Measurements from ENCODE around the gene FLCN. TPM values are rescaled to one million over a fixed set of nuclear protein-coding genes. Genes with fewer than 3 reads are reported as not detected.
"Not testable (repeated sequence)": the region's sequence is repeated elsewhere in the genome, so short reads cannot be mapped to it uniquely, and the experiment has no call there.

Gene FLCN
- total and polyA plus RNA-seq, 5 donors = 22.9 to 55.7 (median 30.7) TPM

GRCh38 chr17:17258011-17258410 is 21.0 kb upstream of the FLCN start:
- no peaks in the 10 kb centered on the region for H3K9me3 ChIP-seq (ENCODE audit: control insufficient read depth, low read length)
- no peaks in the 10 kb centered on the region for H3K4me1 ChIP-seq (ENCODE audit: control insufficient read depth, insufficient read depth, low read length)
- WGBS = 91% methylated on average over 7 of the region's 7 CpGs
- no peak overlapping the region for H3K4me3 ChIP-seq (ENCODE audit: low read length)
- intact Hi-C loops (cut with DNase I) = no loop called here
- H3K27ac ChIP-seq (ENCODE audit: low read length) = no peak overlapping the region
- H3K27me3 ChIP-seq (ENCODE audit: control insufficient read depth, insufficient read depth) = no peaks in the 10 kb centered on the region
- DNase-seq (no peak), ATAC-seq (no peak)

DNA sequence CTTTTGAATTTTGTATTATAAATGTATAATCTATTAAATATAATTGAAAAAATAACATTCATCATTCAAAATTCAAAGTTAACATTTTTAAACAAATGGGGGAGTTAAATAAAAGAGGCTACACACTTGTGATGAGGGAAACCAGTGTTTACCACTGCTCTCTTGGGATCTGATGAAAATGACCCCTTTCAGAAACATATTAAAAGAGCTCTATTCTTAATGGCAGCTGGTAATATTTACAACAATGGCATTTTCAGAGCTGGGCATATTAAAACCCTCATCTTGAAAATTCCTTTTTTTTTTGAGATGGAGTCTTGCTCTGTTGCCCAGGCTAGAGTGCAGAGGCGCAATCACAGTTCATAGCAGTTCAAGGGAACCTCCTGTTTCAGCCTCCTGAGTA is 19.3 kb upstream of the FLCN start:
- no peaks in the 10 kb centered on the region for H3K27me3 ChIP-seq (ENCODE audit: control insufficient read depth, insufficient read depth)
- WGBS = 96% methylated on average over 1 of the region's 1 CpG
- no peak overlapping the region for H3K27ac ChIP-seq (ENCODE audit: low read length)
- no peaks in the 10 kb centered on the region for H3K9me3 ChIP-seq (ENCODE audit: control insufficient read depth, low read length)
- H3K4me1 ChIP-seq (ENCODE audit: control insufficient read depth, insufficient read depth, low read length) = peaks cover 3% of the 10 kb centered on the region
- ATAC-seq (no peak), DNase-seq (no peak)
- intact Hi-C loops (cut with DNase I) = no loop called here
- no peak overlapping the region for H3K4me3 ChIP-seq (ENCODE audit: low read length)

DNA sequence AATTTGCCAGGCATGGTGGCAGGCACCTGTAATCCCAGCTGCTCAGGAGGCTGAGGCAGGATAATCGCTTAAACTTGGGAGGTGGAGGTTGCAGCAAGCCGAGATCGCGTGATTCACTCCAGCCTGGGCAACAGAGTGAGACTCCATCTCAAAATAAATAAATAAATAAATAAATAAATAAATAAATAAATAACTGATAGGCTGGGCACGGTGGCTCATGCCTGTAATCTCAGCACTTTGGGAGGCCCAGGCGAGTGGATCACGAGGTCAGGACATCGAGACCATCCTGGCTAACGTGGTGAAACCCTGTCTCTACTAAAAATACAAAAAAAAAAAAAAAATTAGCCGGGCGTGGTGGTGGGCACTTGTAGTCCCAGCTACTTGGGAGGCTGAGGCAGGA is 18.7 kb upstream of the FLCN start:
- H3K9me3 ChIP-seq (ENCODE audit: control insufficient read depth, low read length); H3K27ac ChIP-seq (ENCODE audit: low read length); H3K27me3 ChIP-seq (ENCODE audit: control insufficient read depth, insufficient read depth); intact Hi-C loops (cut with DNase I); ATAC-seq; H3K4me3 ChIP-seq (ENCODE audit: low read length); H3K4me1 ChIP-seq (ENCODE audit: control insufficient read depth, insufficient read depth, low read length); DNase-seq: not testable (repeated sequence)
- 94% methylated on average over 11 of the region's 11 CpGs for WGBS

GRCh38 chr17:17254036-17254435 is 17.1 kb upstream of the FLCN start:
- Histone ChIP-seq H3K4me3 (ENCODE audit: low read length) (no peak overlapping the region), H3K27ac (ENCODE audit: low read length) (no peak overlapping the region), H3K27me3 (ENCODE audit: control insufficient read depth, insufficient read depth) (no peaks in the 10 kb centered on the region), H3K9me3 (ENCODE audit: control insufficient read depth, low read length) (no peaks in the 10 kb centered on the region), H3K4me1 (ENCODE audit: control insufficient read depth, insufficient read depth, low read length) (peaks cover 3% of the 10 kb centered on the region)
- intact Hi-C loops (cut with DNase I) = no loop called here
- DNase-seq = no peak
- no peak for ATAC-seq
- WGBS = 83% methylated on average over 3 of the region's 3 CpGs

GRCh38 chr17:17253406-17253805 is 16.4 kb upstream of the FLCN start:
- ATAC-seq (no peak), DNase-seq (no peak)
- Histone ChIP-seq H3K4me1 (ENCODE audit: control insufficient read depth, insufficient read depth, low read length) (peaks cover 3% of the 10 kb centered on the region), H3K27me3 (ENCODE audit: control insufficient read depth, insufficient read depth) (no peaks in the 10 kb centered on the region), H3K4me3 (ENCODE audit: low read length) (no peak overlapping the region), H3K9me3 (ENCODE audit: control insufficient read depth, low read length) (no peaks in the 10 kb centered on the region), H3K27ac (ENCODE audit: low read length) (no peak overlapping the region)
- intact Hi-C loops (cut with DNase I) = no loop called here
- 90% methylated on average over 3 of the region's 3 CpGs for WGBS

- H3K4me1 ChIP-seq (ENCODE audit: control insufficient read depth, insufficient read depth, low read length) = peaks cover 3% of the 10 kb centered on the region
- 54% methylated on average over 9 of the region's 9 CpGs for WGBS
- no peaks in the 10 kb centered on the region for H3K9me3 ChIP-seq (ENCODE audit: control insufficient read depth, low read length)
- intact Hi-C loops (cut with DNase I) = no loop called here
- H3K4me3 ChIP-seq (ENCODE audit: low read length) = no peak overlapping the region
- H3K27me3 ChIP-seq (ENCODE audit: control insufficient read depth, insufficient read depth) = no peaks in the 10 kb centered on the region
- ATAC-seq = peak; percentile 48 to 71
- H3K27ac ChIP-seq (ENCODE audit: low read length) = peak overlapping the region; percentile 72
- DNase-seq = no peak
These were observed 15.2 kb upstream of the FLCN start for GRCh38 chr17:17252149-17252661.

DNA sequence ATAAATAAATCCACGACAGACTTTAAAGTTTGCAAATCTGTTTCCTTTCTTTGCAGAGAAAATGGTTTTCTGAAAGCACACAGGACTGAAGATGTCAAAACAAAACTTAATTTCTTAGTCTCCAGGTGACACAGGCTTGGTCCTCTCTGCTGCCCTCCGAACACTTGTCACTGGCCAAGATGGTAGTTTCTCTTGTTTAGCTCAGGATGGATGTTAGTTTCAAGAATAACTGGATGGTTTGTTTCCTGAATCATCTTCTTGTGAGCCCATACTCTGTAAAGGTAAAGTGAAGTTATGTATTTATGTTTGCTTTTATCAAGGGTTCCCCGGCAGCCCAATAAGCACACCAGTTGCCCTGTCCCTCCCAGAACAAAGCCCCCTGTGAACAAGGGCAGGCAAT is 9.9 kb upstream of the FLCN start:
- no peak overlapping the region for H3K27ac ChIP-seq (ENCODE audit: low read length)
- no peaks in the 10 kb centered on the region for H3K27me3 ChIP-seq (ENCODE audit: control insufficient read depth, insufficient read depth)
- 85% methylated on average over 3 of the region's 3 CpGs for WGBS
- H3K4me3 ChIP-seq (ENCODE audit: low read length) = no peak overlapping the region
- ATAC-seq (no peak), DNase-seq (no peak)
- no peaks in the 10 kb centered on the region for H3K9me3 ChIP-seq (ENCODE audit: control insufficient read depth, low read length)
- H3K4me1 ChIP-seq (ENCODE audit: control insufficient read depth, insufficient read depth, low read length) = no peaks in the 10 kb centered on the region
- intact Hi-C loops (cut with DNase I) = no loop called here

- Histone ChIP-seq H3K9me3 (ENCODE audit: control insufficient read depth, low read length) (no peaks in the 10 kb centered on the region), H3K27me3 (ENCODE audit: control insufficient read depth, insufficient read depth) (no peaks in the 10 kb centered on the region), H3K4me3 (ENCODE audit: low read length) (no peak overlapping the region), H3K27ac (ENCODE audit: low read length) (no peak overlapping the region), H3K4me1 (ENCODE audit: control insufficient read depth, insufficient read depth, low read length) (no peaks in the 10 kb centered on the region)
- intact Hi-C loops (cut with DNase I) = no loop called here
- 89% methylated on average over 6 of the region's 6 CpGs for WGBS
- DNase-seq (no peak), ATAC-seq (no peak)
These were observed 6.2 kb upstream of the FLCN start for GRCh38 chr17:17243163-17243562.

GRCh38 chr17:17242246-17242645 is 5.3 kb upstream of the FLCN start:
- no peak for DNase-seq
- Histone ChIP-seq H3K27me3 (ENCODE audit: control insufficient read depth, insufficient read depth) (no peaks in the 10 kb centered on the region), H3K9me3 (ENCODE audit: control insufficient read depth, low read length) (no peaks in the 10 kb centered on the region), H3K4me1 (ENCODE audit: control insufficient read depth, insufficient read depth, low read length) (no peaks in the 10 kb centered on the region), H3K4me3 (ENCODE audit: low read length) (no peak overlapping the region), H3K27ac (ENCODE audit: low read length) (no peak overlapping the region)
- intact Hi-C loops (cut with DNase I) = no loop called here
- ATAC-seq = no peak
- 95% methylated on average over 7 of the region's 7 CpGs for WGBS

GRCh38 chr17:17241656-17242055 is 4.7 kb upstream of the FLCN start:
- no peak overlapping the region for H3K27ac ChIP-seq (ENCODE audit: low read length)
- ATAC-seq (no peak), DNase-seq (no peak)
- intact Hi-C loops (cut with DNase I) = no loop called here
- no peaks in the 10 kb centered on the region for H3K9me3 ChIP-seq (ENCODE audit: control insufficient read depth, low read length)
- 86% methylated on average over 10 of the region's 10 CpGs for WGBS
- no peaks in the 10 kb centered on the region for H3K27me3 ChIP-seq (ENCODE audit: control insufficient read depth, insufficient read depth)
- H3K4me1 ChIP-seq (ENCODE audit: control insufficient read depth, insufficient read depth, low read length) = no peaks in the 10 kb centered on the region
- no peak overlapping the region for H3K4me3 ChIP-seq (ENCODE audit: low read length)

DNA sequence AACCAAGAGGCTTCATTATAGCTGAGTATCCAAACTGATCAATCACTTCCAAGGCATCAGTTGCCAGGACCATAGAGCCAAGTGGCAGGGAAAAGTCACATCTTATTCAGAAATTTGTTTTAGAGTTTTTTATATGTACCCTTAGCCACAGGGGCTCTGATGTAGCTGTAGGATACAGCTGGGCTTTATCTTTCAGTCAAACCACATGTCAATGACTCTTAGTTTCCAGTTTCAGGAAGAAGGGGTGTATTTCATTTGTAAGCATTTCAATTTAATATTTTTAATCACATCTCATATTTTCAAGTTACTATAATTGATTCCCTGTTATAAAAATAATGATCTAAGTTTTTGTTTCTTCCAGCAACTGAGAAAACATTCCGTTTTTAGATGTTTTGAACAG is 2.9 kb upstream of the FLCN start:
- intact Hi-C loops (cut with DNase I) = no loop called here

More for the DNA sequence above, 2.9 kb upstream of the FLCN start:
- Histone ChIP-seq H3K27ac (ENCODE audit: low read length) (no peak overlapping the region), H3K27me3 (ENCODE audit: control insufficient read depth, insufficient read depth) (no peaks in the 10 kb centered on the region), H3K4me1 (ENCODE audit: control insufficient read depth, insufficient read depth, low read length) (peaks cover 10% of the 10 kb centered on the region), H3K9me3 (ENCODE audit: control insufficient read depth, low read length) (no peaks in the 10 kb centered on the region), H3K4me3 (ENCODE audit: low read length) (no peak overlapping the region)
- 71% methylated on average over 1 of the region's 1 CpG for WGBS
- DNase-seq = no peak
- no peak for ATAC-seq

Measured in right cardiac atrium (tissue), 5 donors.